GM12801 (cell line): ENCODE measurements around the gene PPM1N.

Experiments
- CTCF ChIP-seq: IDR thresholded peaks from one replicate; pipeline ENCODE4 v1.5.1; 2011; ENCODE audit warnings: control low read depth; ENCODE audit not compliant: insufficient read length; ENCODE audit errors: extremely low read depth

The PPM1N gene

GRCh38 chr19:45503909-45504308, 5.7 kb downstream of the PPM1N start:
- TF ChIP-seq CTCF = no peak

GRCh38 chr19:45505151-45505995, 7.1 kb downstream of the PPM1N start:
- TF ChIP-seq CTCF = no peak

GRCh38 chr19:45505996-45506245, 7.7 kb downstream of the PPM1N start:
- TF ChIP-seq CTCF = no peak

- TF ChIP-seq CTCF = no peak
Observed at GRCh38 chr19:45506246-45506988, 8.2 kb downstream of the PPM1N start.

- TF ChIP-seq CTCF = no peak
Observed at GRCh38 chr19:45506989-45507871, 9.0 kb downstream of the PPM1N start, which contains the start of gene VASP. Gene VASP (plus strand): TSS chr19:45507479. CDS start chr19:45507772, 293 bp downstream.

- no peak for TF ChIP-seq CTCF
Observed at GRCh38 chr19:45507872-45508416, 9.7 kb downstream of the PPM1N start.
